Stimulated activated CD8-positive, alpha-beta memory T cell treated with anti-CD3 and anti-CD28 coated beads, Interleukin-15, amount 100 ng/mL, for 1 hour (primary cell): ENCODE data around the gene RLBP1.
"Not testable (repeated sequence)": the region's sequence is repeated elsewhere in the genome, so short reads cannot be mapped to it uniquely, and the experiment has no call there.

Source experiments
- DNase-seq: peaks from one replicate; pipeline ENCODE4 v3.0.0-alpha.2; 2020; ENCODE audit warnings: low read depth

The RLBP1 gene

DNA sequence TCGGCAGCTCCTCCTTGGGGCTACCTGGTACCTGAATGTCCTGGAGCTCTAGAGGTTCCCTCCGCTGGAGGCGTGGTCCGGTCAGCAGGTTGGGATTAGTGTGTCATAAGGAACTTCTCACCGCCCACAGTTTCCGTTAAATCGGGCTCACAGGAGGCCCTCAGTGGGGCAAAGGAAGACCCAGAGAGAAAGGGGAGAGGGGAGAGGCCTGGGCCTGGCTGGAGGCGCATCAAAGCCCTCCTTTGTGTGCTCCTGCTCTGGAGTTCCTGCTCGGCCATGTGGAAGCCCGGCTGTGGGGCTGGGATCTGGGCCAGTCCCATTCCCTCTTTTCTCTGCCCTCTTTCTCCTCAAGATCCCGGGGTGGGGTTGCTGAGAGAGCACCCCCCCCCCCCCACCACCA lies at the start of gene RLBP1:
TSS of gene RLBP1 (minus strand) at position 37 of the 400 bp plus-strand sequence. CDS start 2,604 bp downstream, outside the sequence.
- DNase-seq = no peak

DNA sequence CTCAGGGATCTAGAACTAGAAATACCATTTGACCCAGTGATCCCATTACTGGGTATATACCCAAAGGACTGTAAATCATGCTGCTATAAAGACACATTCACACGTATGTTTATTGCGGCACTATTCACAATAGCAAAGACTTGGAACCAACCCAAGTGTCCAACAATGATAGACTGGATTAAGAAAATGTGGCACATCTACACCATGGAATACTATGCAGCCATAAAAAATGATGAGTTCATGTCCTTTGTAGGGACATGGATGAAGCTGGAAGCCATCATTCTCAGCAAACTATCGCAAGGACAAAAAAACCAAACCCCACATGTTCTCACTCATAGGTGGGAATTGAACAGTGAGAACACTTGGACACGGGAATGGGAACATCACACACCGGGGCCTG lies 28.8 kb upstream of the RLBP1 start:
- not testable (repeated sequence) for DNase-seq

DNA sequence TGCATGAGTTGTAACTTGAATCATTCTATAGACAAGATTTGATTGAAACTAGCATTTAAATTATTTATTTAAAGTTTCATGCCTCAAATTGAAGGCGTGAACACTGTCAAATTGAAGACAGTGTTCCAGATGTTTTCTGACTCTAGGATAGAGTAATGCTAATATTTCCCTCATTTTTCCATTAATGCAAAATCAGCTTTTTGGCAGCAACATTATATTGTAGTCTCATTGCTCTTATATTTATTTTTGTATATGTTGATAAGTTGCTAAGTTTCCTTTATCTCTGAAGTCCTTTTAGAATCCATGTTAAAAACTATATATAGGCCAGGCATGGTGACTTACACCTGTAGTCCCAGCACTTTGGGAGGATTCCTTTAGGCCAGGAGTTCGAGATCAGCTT lies 27.2 kb upstream of the RLBP1 start:
- no peak for DNase-seq

DNA sequence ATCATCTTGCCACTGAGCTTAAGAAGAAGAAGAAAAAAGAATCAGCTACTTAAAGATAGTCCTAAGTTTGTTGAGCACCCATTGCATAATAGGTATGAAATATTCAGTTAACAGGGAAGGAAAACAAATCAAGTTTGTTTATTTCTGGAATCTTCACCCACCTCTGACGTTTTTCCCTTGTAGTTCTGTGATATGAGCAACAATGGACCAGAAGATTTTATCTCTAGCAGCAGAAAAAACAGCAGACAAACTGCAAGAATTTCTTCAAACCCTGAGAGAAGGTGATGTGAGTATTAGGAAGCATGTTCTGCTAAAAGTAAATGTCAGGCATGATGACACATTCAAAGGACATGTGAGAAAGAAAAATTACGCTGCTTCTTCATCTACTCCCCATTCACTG lies 26.1 kb upstream of the RLBP1 start:
- DNase-seq = no peak

DNA sequence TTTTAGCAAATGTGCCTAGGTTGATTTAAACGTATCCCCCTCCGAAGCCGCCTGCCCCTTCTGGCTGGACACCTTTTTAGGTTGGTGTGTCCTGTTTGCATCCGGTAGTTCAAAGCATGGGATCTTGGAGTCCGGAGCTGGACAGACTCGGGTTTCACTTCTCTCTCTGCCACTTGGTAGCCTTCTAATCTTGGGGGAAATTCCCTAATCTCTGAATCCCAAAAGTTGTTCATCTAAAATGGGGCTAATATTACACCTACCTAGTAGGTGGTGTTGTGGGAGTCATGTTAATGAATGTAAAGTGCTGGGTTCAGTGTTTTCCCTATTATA lies 23.2 kb upstream of the RLBP1 start:
- no peak for DNase-seq

DNA sequence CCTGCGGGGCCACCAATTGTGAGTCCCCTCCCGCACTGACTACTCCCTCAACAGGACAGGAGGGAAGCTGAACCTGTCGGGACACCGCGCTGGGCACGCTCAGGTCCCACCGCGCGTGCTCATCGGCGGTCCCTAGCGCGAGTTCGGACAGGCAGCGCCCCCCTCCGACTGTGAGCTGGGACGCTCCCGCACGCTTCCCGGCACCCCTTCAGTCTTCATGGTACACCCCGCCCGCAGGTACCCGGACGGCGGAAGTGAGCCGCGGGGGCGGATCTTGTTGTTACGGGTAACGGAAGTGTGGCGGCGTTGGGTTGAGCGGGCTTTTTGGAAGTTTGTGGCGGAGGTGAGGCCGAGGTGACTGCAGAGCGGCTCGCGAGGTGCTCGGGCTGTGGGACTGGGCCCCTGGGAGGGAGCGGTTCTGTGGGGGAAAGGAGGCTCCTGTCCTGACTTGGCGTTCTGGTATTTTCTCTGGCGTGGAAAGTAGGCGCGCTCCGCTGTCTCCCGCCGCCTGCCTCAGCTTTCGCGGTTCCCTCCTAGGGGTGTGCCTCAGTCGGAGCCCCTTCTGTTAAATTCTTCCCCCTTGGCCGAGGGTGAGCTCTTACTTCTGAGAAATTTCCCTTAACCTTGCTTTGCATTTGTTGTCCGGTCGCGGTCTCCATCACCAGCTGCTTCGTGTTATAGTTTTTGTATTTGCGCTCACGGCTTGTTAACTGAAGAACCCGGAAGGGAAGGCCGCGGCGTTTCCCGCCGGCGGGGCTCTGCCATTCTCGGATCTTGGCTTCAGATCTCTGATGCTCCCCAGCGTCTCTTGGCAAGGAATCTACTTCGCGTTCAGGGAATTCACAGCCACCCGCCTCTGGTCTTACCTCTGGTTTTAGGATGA lies 22.6 kb upstream of the RLBP1 start, which contains the start of gene FANCI:
TSS of gene FANCI (plus strand) at position 289 of the 883 bp plus-strand sequence. CDS start 3,669 bp downstream, outside the sequence.
- DNase-seq = peak; percentile 97

DNA sequence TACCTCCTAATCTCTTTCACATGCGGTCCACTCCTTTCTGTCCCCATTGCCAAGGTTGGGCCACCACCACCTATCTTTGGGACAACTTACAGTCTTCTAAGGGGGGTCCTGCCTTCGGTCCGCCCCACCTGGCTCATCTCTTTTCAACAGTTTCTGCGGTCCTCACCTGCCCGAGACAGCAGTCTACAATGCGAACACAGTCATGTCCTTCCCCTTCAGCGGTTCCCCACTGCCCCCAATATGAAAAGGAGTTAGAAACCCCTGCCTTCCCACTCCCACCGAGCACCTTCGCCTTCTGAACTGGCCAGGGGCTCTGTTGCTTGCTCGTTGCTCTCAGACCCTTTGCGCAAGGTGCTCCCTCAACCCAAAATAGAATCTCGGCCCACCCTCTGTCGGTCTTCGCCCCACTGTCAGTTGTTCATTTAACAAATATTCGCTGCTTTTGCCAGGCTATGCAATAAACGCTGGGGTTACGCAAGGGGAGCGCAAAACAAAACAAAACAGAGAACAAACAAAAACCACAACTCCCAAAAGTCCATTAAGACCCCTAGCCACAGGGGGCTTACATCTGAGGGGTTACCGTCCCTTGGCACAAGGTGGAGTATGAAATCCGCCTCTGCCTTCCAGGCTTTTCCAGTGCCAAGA lies 21.8 kb upstream of the RLBP1 start:
- no peak for DNase-seq

DNA sequence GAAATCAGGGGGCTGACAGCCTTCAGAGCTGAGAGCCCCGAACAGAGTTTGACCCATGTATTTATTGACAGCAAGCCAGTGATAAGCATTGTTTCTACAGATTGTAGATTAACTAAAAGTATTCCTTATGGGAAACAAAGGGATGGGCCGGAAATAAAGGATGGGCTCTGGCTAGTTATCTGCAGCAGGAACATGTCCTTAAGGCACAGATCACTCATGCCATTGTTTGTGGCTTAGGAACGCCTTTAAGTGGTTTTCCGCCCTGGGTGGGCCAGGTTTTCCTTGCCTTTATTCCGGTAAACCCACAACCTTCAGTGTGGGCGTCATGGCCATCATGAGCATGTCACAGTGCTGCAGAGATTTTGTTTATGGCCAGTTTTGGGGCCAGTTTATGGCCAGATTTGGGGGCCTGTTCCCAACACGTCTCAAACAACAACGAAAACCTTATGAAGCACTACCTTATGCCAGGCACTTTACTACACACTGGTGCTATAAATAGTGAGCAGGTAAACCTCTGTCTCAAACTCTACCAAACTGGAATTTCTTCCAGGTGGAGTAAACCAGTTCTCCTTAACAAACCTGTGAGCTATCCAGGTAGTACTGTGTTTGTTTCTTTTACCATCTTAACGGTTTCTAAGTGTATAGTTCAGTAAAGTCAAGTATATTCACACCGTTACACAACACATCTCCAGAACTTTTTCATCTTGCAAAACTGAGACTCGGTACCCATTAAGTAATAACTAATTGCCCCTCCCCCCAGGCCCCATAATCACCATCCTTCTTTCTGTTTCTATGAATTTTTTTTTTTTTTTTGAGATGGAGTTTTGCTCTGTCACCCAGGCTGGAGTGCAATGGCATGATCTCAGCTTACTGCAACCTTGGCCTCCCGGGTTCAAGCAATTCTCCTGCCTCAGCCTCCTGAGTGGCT lies 18.8 kb upstream of the RLBP1 start:
- DNase-seq = not testable (repeated sequence)

DNA sequence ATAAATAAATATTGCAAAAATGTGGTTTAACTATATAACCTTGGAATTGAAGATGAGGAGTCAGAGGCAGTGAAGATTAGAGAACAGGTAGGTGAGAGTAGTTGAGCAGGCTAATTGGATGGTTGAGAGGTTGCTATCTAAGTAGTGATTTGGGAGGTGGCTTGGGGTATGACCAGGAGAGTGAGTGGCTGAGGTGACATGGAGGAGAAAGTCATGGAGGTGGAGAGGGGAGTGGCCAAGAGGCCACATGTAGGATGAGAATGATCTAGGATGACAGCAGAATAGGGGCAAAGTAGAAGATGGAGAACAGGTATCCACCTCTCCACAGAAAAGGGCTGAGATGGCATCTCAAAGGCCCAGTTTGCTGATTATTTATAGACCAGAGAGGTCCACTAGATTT lies 10.5 kb upstream of the RLBP1 start:
- no peak for DNase-seq

DNA sequence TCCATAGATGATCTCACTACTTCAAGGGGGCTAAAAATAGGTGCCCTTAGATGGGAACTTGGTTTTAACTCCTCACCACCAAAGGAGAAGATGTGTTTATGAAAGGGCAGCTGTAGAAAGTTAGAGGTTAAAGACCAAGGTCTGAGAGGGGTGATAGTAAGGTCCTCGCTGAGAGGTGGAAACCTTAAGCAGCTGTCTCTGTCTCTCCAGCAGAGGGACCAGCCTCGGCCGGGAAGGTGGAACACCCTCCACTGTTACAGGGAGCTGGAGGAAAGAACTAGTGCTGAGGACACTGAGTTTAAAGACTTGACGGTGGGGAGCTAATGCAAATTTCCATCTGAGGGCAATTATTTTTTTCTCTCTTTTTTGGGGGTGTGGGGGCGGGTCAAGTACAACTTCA lies 8.9 kb upstream of the RLBP1 start:
- no peak for DNase-seq

DNA sequence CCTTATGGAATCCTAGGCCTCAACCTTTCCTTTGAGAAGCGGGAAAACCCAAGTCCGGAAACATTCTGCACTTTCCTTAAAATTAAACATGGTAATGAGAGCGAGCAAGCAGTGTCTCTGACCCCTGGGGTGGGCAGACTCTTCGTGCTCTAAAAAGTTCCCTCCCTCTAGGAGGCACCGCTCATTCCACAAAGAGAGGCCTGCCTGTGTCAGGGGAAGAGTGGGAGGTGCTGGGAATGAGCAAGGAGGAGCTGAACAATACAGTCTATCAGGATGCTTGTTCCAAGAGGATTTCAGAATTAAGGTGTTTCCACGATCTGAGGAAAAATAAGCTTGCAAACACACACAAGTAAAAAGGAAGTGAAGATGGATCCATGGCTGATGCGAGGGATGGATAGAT lies 6.0 kb upstream of the RLBP1 start:
- no peak for DNase-seq

DNA sequence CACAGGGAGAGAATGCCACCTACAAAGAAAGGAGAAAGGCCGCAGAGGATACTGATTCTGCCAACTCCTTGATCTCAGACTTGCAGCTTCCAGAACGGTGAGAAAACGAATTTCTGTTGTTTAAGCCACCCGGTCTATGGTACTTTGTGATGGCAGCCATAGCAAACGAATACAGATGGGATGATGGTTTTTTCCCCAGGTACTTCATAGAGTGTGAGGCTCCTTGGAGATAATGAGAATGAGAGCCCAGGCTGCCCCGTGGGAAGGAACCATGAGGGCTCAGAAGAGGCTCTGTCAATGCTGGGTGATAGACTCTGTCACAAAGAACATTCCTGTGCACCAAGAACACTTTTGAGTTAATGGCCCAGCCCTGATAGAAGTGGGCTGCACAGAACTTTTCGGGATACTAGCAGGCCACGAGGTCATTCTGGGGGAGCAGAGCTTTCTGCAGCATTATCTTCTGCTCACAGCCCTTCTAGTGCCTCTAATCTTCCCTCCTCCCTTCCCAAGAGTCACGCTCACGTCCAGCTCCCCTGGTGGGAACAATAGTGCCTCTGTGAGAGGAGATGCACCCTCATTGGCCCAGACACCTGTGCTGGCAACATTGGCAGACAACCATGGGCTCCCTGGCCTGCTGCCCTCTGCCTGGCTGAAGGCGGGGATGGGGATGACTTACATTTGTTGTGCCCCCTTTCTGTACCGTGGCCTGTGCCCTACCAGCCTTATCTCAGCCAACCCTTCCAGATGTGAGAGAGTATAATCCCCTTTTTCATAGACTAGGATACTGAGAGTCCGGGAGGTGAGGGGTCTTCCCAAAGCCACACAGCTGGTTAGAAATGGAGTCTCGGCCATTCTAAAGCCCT lies 5.2 kb upstream of the RLBP1 start:
- no peak for DNase-seq

DNA sequence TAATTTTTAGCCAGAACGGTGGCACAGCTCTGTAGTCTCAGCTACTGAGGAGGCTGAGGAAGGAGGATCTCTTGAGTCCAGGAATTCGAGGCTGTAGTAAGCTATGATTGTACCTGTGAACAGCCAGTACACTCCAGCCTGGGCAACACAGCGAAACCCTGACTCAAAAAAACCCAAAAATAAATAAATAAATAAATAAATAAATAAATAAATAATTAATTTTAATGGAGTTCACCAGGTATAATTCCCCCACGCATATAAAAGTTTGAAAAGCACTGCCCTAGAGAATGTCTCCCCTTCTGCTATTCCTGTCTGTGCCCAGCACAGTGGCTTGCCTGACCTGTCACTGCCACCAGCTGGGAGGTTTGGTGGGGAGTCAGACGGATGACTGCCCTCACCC lies 4.2 kb upstream of the RLBP1 start:
- DNase-seq = no peak

DNA sequence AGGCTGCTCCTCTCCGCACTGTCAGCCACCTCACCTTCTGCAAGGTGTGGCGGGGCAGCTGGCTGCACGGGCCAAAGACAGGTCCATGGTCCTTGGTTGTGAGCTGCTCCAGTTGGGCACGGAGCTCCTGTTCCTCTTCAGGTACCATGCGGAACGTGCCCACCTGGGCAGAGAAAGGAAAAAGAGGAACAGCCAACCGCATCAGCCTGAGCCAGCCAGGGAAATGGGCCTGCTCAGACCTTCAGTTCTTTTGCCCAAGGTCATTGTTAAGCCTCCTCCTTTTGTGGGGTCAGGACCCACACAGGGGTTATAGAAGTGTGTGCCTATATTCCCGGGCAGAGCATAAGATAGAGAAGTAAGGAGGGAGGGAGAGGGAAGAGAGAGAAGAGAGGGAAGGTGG lies 2.8 kb downstream of the RLBP1 start:
- DNase-seq = no peak

DNA sequence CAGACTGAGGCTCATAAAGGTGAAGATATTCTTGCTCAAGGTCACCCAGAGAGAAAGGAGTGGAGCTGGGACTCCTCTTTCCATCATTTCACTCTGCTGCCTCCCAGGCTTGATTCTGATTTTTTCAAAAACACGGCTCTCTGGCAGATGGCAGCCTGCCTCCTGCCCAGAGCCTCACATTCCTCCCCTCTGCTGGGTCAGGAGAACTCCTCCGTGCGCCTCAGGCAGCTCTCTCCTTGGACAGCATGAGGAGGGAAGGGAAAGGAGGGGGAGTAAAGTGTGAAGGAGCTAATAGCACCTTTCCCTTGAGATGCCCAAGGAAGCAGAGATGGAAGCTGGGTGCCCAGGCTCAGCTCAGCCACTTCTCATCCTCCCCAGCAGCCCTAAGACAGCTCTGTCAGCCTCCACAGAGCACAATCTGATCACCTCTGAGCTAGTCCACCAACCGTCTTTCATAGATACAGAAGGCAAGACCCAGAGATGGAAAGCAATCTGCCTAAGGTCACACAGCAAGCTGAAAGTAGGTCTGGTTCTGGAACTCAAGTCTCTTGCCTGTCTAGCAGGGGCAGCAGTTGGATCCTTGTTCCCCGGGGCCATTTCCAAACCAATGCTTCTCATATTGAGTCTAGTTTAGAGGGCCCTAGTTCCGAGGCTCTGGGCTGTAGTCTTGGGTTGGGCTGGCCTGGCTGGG lies 3.5 kb downstream of the RLBP1 start:
- DNase-seq = no peak

DNA sequence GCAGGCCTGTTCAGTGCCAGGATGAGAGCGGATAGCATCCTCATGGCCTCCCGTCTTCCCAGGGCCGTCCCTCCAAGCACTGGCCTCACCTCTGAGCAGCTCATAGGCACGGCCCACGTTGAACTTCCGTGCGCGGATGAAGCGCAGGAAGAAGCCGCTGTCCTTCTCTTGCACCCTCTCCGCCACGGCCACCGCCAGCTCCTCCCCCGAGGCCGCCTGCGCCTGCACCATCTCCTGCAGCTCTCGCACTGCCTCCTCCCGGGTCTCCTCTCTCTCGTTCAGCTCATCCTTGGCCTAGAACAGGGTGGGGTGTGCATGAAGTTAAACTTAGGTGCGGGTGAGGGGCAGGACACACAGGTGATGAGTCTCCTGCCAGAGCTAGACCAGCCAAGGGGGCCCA lies 4.3 kb downstream of the RLBP1 start:
- DNase-seq = no peak

DNA sequence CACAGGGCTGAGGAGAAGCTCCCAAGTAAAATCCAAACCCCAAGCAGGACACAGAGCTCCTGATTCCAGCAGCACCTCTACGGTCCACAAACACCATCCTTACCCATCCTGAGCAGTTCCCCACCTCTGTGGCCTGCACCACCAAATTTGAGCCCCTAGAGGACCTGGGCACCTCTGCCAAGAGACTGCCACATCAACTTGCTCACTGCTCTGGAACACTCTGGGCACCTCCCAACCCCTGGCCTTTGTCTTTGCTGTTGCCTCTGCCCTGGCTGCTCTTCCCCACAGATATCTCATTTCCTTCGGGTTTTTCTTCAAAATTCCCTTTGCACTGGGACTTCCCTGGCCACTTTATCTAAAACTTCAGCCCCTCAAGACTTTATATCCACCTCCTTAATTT lies 5.8 kb downstream of the RLBP1 start:
- no peak for DNase-seq

DNA sequence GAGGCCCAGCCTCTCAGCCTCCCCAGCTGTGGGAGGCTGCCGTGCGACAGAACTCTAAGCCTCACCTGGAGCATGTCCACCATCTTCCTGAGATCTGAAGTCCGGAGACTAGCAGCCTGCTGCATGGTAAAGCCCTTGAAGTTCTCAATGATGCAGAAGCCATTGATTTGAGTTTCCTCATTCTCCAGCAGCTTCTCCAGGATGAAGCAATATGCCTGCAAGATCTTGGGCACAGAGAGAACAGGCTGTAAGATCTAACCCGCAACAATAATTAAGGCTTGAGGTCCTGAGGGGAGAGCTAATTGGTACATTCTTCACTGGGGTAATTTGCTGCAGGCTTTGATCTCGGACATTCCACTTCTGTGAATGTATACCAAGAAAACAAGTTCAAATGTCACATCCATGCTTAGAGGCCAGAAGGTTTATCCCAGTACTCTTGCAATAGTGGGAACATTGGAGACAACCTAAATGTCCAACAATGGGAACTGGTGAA lies 9.7 kb downstream of the RLBP1 start:
- DNase-seq = no peak

DNA sequence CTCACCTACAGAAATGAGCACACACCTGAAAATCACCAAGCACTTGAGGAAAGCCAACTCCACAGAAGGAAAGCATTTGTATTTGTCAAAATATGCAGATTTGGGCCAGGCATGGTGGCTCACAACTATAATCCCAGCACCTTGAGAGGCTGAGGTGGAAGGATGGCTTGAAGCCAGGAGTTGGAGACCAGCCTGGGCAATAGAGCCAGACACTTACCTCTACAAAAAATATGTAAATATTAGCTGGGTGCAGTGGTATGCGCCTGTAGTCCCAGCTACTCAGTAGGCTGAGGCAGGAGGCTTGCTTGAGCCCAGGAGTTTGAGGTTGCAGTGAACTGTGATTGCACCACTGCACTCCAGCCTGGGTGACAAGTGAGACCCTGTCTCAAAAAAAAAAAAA lies 12.3 kb downstream of the RLBP1 start:
- no peak for DNase-seq

DNA sequence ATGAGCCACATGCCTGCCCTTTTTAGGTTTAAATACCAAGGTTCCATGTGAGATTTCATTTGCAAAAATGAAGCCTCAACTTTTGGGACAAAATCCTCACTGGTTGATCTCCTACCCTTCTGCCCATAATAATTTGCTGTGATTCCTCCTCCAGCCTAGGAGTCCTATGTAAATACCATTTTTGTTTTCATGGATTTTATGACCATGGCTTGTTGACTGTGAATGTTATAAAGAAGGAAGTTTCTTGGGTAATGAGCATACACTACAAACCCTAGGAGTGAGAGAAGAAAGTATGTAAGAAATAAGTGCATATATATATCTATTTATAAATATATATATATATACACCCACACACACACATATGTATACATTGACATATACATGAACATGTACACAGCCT lies 13.1 kb downstream of the RLBP1 start:
- no peak for DNase-seq

DNA sequence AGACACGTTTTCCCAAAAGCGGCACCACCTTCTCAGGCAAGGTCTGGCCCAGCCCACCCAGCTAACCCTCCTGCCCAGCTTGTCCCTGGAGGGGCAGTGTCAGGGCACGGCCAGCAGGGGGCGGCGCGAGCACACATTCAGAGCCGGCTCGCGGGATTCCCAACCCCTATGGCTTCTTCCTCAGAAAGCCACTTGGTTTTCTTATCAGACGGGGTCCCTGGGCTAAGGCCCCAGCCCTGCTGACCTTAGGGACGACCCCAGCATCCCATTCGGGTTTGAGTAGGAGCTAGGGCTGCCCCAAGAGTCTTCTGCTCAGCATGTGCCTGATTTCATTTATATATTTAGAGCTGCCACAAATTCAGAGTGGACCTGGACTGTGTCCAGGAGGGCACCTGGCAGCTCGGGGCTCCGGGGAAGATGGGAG lies 14.5 kb downstream of the RLBP1 start:
- DNase-seq = peak; percentile 45
